GM23338 (cell line): Measurements from ENCODE around the gene MAPK7.

Experiments
- CTCF ChIP-seq, 2 experiments: fragments of 200-600 bp in 1 of 2; sonication (generic) in 1 of 2; conservative IDR thresholded peaks; 2 replicates each; pipeline versions ENCODE4 v1.5.1 to v1.6.1; 2016 to 2017; ENCODE audit warnings: antibody characterized with exemption in 2 of 2, low read depth in 2 of 2, mild to moderate bottlenecking in 2 of 2, moderate library complexity in 1 of 2
- EZH2 ChIP-seq: fragments of 200-600 bp; sonication (generic); IDR thresholded peaks from one replicate; pipeline ENCODE4 v1.8.0; 2017; ENCODE audit warnings: antibody characterized with exemption, mild to moderate bottlenecking, low read depth; ENCODE audit not compliant: unreplicated experiment
- JUNB ChIP-seq: IDR thresholded peaks from one replicate; pipeline ENCODE4 v1.6.1; 2016; ENCODE audit warnings: antibody characterized with exemption; ENCODE audit not compliant: unreplicated experiment
- TF ChIP-seq, protein P1 (sequence below): IDR thresholded peaks from one replicate; pipeline ENCODE4 v1.6.1; 2018; ENCODE audit warnings: antibody characterized with exemption; ENCODE audit not compliant: unreplicated experiment

GRCh38 chr17:19359151-19359550, 19.1 kb upstream of the MAPK7 start:
- no peak for TF ChIP-seq JUNB
- TF ChIP-seq, protein P1, sequence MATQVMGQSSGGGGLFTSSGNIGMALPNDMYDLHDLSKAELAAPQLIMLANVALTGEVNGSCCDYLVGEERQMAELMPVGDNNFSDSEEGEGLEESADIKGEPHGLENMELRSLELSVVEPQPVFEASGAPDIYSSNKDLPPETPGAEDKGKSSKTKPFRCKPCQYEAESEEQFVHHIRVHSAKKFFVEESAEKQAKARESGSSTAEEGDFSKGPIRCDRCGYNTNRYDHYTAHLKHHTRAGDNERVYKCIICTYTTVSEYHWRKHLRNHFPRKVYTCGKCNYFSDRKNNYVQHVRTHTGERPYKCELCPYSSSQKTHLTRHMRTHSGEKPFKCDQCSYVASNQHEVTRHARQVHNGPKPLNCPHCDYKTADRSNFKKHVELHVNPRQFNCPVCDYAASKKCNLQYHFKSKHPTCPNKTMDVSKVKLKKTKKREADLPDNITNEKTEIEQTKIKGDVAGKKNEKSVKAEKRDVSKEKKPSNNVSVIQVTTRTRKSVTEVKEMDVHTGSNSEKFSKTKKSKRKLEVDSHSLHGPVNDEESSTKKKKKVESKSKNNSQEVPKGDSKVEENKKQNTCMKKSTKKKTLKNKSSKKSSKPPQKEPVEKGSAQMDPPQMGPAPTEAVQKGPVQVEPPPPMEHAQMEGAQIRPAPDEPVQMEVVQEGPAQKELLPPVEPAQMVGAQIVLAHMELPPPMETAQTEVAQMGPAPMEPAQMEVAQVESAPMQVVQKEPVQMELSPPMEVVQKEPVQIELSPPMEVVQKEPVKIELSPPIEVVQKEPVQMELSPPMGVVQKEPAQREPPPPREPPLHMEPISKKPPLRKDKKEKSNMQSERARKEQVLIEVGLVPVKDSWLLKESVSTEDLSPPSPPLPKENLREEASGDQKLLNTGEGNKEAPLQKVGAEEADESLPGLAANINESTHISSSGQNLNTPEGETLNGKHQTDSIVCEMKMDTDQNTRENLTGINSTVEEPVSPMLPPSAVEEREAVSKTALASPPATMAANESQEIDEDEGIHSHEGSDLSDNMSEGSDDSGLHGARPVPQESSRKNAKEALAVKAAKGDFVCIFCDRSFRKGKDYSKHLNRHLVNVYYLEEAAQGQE, result no peak
- no peak for TF ChIP-seq CTCF (conservative IDR thresholded peaks at IDR 0.05; ENCODE audit: low read depth in 2 of 2)
- no peak for TF ChIP-seq EZH2
